GM21825 (cell line): ENCODE measurements around the gene RPL13A.
A peak's percentile ranks its signal among the peaks of the same experiment; 100 is the strongest.
"Not testable (repeated sequence)": the region's sequence is repeated elsewhere in the genome, so short reads cannot be mapped to it uniquely, and the experiment has no call there.

Experiments used
- ATAC-seq: cut with Tn5 transposase; IDR thresholded peaks from one replicate; pipeline ENCODE4 v1.9.1; 2021; ENCODE audit warnings: mild to moderate bottlenecking, moderate library complexity; ENCODE audit not compliant: unreplicated experiment

Gene RPL13A

DNA sequence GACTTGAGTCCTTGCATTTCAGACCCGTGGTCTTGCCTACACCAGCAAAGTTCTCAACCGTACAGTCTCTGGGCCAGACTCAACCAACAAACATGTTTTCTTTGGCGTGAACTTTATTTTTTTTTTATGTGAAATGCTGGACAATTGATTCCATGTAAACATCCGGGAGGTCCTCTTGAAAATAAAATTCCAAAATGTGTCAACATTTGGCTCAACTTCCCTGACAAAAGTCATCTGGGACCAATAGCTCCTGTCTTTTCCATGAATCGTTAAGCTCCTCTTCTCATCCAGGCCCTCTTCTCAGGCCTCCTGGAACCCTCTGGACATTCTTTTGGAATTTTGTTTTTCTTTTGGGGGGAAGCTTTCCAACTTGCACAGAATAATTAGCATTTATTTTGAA lies 31.6 kb upstream of the RPL13A start:
- no peak for ATAC-seq

GRCh38 chr19:49456326-49456725 lies 31.1 kb upstream of the RPL13A start:
- ATAC-seq = no peak

DNA sequence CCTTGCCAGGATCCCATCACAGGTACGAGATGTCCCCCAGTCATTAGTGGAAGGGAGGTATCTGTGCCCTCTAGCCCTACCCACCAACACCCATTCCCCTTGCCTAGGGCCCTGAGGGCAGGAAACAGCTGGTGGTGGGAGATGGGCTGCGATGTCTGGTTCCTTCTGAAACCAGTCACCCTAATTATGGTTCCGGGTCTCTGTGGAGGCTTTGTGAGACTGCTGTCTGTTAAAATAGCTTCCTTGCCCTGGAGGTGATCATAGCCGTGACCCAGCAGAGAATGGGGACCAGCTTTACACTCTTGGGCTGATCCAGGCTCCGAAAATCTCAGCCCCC lies 28.9 kb upstream of the RPL13A start:
- ATAC-seq = no peak

DNA sequence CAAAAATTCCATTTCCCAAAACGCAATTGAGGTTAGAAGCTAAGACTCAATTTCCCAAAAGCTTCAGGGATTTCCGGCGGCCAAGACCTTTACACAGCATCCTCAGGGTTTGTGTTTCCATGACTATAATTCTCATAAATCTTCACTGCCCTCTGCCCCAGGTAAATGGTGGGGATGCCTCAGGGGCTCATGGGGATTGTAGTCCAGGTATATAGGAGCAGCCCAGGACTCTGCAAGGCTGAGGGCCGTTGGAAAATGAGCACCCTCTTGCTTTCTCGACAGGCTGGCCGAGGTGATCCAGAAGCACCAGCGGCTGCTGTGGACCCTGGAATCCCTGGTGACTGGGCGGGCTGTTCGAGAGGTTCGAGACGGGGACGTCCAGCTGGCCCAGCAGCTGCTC lies 28.0 kb upstream of the RPL13A start:
- ATAC-seq = no peak

DNA sequence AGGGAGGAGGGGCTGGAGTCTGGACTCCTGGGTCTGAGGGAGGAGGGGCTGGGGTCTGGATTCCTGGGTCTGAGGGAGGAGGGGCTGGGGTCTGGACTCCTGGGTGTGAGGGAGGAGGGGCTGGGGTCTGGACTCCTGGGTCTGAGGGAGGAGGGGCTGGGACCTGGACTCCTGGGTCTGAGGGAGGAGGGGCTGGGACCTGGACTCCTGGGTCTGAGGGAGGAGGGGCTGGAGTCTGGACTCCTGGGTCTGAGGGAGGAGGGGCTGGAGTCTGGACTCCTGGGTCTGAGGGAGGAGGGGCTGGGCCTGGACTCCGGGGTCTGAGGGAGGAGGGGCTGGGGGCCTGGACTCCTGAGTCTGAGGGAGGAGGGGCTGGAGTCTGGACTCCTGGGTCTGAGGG lies 26.3 kb upstream of the RPL13A start:
- not testable (repeated sequence) for ATAC-seq

- ATAC-seq = no peak
Measured at GRCh38 chr19:49461656-49462055, 25.8 kb upstream of the RPL13A start.

- no peak for ATAC-seq
Measured at GRCh38 chr19:49462492-49462891, 24.9 kb upstream of the RPL13A start.

DNA sequence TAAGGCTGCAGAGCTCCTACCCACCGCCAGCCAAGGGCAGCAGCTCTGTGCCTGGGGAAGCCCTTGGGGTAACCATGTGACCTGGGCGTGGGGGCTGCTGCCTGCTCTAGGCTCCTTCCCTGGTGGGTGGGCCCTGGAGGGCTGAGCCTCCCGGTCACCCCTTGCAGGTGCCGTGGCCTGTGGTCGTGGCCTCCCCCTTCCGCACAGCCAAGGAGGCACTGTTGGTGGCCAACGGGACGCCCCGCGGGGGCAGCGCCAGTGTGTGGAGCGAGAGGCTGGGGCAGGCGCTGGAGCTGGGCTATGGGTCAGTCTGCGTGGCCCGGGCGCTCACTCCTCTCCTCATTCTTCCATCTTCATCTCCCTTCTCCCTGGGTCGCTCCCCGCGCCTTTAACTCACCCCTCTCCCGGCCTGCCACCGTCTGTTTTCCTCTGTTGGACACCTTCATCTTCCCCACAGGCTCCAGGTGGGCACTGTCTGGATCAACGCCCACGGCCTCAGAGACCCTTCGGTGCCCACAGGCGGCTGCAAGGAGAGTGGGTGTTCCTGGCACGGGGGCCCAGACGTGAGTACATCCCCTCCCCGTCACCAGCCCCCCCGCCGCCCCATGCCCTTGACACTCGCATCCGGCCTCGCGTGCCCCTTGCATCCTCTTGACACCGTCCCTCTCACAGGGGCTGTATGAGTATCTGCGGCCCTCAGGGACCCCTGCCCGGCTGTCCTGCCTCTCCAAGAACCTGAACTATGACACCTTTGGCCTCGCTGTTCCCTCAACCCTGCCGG lies 23.3 kb upstream of the RPL13A start:
- ATAC-seq = no peak

DNA sequence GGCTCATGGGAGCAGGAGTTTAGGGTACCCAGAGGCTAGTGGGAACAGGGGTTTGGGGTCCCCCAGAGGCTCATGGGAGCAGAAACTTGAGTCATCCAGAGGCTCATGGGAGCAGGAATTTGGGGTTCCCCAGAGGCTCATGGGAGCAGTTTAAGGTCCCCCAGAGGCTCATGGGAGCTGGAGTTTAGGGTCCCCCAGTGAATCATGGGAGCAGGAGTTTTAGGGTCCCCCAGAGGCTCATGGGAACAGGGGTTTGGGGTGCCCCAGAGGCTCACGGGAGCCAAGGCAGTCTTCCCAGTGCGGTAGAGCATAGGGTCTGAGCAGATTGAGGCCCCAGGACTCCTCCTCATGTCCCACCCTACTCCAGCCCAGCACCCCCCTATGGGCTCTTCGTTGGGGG lies 22.0 kb upstream of the RPL13A start:
- no peak for ATAC-seq

DNA sequence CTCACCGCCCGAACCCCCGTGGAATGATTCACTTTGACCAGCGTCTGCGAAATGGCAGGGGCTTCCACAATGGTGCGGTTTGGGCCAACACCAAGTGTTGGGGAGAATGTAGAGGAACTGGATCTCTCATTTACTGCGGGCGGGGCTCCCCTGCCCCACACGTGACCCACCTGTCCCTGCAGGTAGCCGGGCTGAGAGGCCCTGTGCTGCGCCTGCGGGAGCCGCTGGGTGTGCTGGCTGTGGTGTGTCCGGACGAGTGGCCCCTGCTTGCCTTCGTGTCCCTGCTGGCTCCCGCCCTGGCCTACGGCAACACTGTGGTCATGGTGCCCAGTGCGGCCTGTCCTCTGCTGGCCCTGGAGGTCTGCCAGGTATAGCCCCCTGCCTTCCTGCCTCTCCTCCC lies 19.2 kb upstream of the RPL13A start:
- ATAC-seq = no peak

DNA sequence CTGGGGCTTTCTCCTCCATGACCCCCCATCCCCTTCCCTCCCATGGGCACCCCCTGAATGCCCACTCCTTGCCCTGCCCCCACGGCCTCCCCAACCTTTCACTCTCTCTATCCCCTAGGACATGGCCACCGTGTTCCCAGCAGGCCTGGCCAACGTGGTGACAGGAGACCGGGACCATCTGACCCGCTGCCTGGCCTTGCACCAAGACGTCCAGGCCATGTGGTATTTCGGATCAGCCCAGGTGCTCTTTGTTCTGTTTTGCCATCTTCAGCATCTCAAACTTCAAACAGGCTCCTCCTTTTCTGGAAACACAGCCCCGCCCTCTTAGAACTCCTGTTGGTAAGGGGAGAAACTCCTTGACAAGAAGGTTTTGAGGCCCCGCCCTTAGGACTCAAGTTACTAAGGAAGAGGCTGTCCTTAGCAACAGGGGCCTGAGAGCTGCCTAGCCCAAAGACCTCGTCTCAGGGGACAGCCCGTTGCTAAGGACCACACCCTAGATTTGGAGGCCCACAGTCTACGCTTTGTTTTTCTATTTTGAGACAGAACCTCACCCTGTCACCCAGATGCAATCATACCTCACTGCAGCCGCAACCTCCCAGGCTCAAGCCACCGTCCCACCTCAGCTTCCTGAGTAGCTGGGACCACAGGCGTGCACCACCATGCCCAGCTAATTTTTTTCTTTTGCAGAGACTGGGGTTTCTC lies 18.5 kb upstream of the RPL13A start:
- ATAC-seq = peak; percentile 53

DNA sequence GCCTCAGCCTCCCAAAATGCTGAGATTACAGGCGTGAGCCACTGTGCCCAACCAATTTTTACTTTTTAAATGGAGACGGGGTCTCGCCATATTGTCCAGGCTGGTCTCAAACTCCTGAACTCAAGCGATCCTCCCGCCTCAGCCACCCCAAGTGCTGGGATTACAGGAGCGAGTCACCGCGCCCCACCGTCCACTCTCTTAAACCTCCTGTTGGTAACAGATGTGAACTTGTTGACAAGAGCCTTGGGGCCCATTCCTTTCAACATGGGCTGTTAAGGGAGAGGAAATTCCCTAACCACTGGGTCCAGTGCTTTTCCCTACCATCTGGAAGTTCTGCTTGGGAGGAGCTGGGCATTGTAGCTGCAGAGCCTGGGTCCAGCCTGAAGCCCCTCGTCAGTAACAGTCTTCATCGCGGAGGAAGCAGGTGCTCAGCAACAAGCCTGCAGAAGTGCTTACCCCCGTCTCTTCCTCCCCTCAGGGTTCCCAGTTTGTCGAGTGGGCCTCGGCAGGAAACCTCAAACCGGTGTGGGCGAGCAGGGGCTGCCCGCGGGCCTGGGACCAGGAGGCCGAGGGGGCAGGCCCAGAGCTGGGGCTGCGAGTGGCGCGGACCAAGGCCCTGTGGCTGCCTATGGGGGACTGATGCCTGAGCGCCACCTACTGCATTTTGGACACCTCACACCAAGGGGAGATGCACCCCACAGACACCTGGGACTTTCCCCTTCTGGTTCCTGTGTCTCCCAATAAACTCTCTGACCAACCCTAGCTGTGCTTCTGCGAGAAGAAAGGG lies 17.4 kb upstream of the RPL13A start:
- peak; percentile 51 for ATAC-seq

- no peak for ATAC-seq
Measured at GRCh38 chr19:49470615-49470978, 16.8 kb upstream of the RPL13A start.

DNA sequence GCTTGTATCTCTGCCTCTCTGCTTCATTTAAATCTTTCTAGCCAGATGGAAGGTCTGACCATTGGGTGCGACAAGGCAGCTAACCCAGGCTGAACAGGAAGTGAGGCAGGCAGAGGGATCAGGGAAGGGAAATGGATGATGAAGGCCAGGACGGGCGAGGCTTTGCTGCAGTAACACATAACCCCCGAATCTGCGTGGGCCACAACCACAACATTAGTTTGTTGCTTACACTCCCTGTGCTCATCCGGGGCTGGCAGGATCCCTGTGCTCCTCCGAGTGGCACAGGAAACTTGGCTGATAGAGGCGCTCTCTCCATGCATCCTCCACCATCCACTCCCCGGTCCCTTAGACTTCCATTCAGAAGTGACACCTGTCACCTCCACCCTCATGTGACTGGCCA lies 14.5 kb upstream of the RPL13A start:
- ATAC-seq = no peak

GRCh38 chr19:49473501-49473867 lies 13.9 kb upstream of the RPL13A start:
- ATAC-seq = not testable (repeated sequence)

- ATAC-seq = peak; percentile 43
Measured at GRCh38 chr19:49473868-49474541, 13.4 kb upstream of the RPL13A start, which contains the start of gene FLT3LG. Gene FLT3LG, plus strand, starts transcription at chr19:49474215. Its CDS starts 425 bp downstream, at chr19:49474640.

DNA sequence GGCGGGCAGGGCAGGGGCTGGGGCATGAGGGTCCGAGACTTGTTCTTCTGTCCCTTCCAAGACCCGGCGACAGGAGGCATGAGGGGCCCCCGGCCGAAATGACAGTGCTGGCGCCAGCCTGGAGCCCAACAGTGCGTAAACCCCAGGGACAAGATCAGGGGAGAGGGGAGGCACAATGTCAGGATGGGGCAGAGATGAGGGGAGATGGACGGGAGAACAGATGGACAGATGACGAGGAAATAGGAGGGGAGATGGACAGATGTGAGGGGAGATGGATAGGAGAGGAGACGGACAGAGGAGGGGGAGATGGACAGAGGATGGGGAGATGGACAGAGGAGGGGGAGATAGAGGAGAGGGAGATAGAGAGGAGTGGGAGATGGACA lies 12.9 kb upstream of the RPL13A start:
- ATAC-seq = no peak

DNA sequence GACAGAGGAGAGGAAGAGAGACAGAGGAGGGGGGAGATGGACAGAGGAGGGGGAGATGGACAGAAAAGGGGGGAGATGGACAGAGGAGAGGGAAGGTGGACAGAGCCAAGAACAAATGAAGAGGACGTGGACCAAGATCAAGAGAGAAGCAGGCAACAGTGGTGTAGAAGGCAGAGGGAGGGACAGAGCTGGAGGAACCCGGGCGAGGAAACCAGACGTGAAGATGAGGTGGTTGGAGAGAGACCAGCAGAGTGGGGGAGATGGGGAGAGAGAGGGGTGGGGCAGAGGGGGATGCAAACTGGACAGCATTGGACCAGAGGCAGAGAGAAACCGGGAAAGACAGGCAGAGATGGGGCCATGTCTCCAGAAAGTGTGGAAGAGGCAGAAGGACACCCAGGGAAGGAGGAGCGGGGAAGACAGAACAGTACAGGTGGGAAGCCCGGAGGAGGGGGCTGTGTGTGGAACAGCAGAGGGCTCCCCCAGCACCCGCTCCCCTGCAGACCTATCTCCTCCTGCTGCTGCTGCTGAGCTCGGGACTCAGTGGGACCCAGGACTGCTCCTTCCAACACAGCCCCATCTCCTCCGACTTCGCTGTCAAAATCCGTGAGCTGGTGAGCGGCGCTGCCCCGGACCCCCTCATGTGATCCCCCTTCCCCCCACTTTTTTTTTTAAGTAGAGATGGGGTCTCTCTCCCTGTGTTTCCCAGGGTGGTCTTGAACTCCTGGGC lies 12.1 kb upstream of the RPL13A start:
- ATAC-seq = no peak

GRCh38 chr19:49475995-49476880 lies 11.2 kb upstream of the RPL13A start:
- no peak for ATAC-seq
